Measurements from ENCODE around the gene IL5.

DNA sequence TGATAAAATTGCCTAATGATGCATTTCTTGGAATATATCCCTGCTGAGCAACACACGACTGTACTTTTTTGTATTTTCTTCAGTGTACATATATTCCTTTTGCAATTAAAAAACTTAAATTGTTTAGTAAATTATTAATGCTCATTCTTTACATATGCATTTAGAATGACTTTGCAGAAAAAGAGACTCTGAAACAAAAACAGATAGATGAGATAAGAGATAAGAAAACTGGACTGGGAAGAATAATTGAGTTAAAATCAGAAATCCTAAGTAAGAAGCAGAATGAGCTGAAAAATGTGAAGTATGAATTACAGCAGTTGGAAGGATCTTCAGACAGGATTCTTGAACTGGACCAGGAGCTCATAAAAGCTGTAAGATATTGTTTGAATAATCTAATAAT lies 46.1 kb upstream of the IL5 start:
- TF ChIP-seq, protein P1, sequence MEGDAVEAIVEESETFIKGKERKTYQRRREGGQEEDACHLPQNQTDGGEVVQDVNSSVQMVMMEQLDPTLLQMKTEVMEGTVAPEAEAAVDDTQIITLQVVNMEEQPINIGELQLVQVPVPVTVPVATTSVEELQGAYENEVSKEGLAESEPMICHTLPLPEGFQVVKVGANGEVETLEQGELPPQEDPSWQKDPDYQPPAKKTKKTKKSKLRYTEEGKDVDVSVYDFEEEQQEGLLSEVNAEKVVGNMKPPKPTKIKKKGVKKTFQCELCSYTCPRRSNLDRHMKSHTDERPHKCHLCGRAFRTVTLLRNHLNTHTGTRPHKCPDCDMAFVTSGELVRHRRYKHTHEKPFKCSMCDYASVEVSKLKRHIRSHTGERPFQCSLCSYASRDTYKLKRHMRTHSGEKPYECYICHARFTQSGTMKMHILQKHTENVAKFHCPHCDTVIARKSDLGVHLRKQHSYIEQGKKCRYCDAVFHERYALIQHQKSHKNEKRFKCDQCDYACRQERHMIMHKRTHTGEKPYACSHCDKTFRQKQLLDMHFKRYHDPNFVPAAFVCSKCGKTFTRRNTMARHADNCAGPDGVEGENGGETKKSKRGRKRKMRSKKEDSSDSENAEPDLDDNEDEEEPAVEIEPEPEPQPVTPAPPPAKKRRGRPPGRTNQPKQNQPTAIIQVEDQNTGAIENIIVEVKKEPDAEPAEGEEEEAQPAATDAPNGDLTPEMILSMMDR (IDR thresholded peaks at IDR 0.05), result no peak
- no peak for TF ChIP-seq POLR2A (IDR thresholded peaks at IDR 0.05)
